ENCODE data around the gene DBNDD1. TPM values are rescaled to one million over a fixed set of nuclear protein-coding genes. Genes with fewer than 3 reads are reported as not detected.

Gene DBNDD1
- total RNA-seq, 6 experiments from 2014 or later = 1.9 to 2.6 (median 2.1) TPM

GRCh38 chr16:89962754-89963498 is 56.3 kb downstream of the DBNDD1 start:
- Mint-ChIP-seq H3K27ac (no peak overlapping the region), H3K4me1 (ENCODE audit: low read depth) (no peaks in the 10 kb centered on the region), H3K9me3 (no peaks in the 10 kb centered on the region), H3K4me3 (no peak overlapping the region), H3K36me3 (ENCODE audit: low read depth) (peaks cover 16% of the 10 kb centered on the region), H3K27me3 (ENCODE audit: insufficient read depth) (no peaks in the 10 kb centered on the region; the same call in 1 of the 2 replicates)
- DNase-seq = no peak
- TF ChIP-seq, protein P1, sequence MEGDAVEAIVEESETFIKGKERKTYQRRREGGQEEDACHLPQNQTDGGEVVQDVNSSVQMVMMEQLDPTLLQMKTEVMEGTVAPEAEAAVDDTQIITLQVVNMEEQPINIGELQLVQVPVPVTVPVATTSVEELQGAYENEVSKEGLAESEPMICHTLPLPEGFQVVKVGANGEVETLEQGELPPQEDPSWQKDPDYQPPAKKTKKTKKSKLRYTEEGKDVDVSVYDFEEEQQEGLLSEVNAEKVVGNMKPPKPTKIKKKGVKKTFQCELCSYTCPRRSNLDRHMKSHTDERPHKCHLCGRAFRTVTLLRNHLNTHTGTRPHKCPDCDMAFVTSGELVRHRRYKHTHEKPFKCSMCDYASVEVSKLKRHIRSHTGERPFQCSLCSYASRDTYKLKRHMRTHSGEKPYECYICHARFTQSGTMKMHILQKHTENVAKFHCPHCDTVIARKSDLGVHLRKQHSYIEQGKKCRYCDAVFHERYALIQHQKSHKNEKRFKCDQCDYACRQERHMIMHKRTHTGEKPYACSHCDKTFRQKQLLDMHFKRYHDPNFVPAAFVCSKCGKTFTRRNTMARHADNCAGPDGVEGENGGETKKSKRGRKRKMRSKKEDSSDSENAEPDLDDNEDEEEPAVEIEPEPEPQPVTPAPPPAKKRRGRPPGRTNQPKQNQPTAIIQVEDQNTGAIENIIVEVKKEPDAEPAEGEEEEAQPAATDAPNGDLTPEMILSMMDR (IDR thresholded peaks at IDR 0.05) = no peak

GRCh38 chr16:89961920-89962319 is 57.3 kb downstream of the DBNDD1 start:
- no peak overlapping the region for H3K4me3 Mint-ChIP-seq
- no peak overlapping the region for H3K27ac Mint-ChIP-seq
- TF ChIP-seq, protein P1 (IDR thresholded peaks at IDR 0.05) = no peak
- no peak for DNase-seq
- H3K36me3 Mint-ChIP-seq (ENCODE audit: low read depth) = peaks cover 19% of the 10 kb centered on the region
- H3K9me3 Mint-ChIP-seq = no peaks in the 10 kb centered on the region
- no peaks in the 10 kb centered on the region; the same call in 1 of the 2 replicates for H3K27me3 Mint-ChIP-seq (ENCODE audit: insufficient read depth)
- no peaks in the 10 kb centered on the region for H3K4me1 Mint-ChIP-seq (ENCODE audit: low read depth)

GRCh38 chr16:89960966-89961365 is 58.3 kb downstream of the DBNDD1 start:
- Mint-ChIP-seq H3K27ac (no peak overlapping the region), H3K9me3 (no peaks in the 10 kb centered on the region), H3K4me3 (no peak overlapping the region), H3K36me3 (ENCODE audit: low read depth) (peaks cover 20% of the 10 kb centered on the region), H3K27me3 (ENCODE audit: insufficient read depth) (no peaks in the 10 kb centered on the region; the same call in 1 of the 2 replicates), H3K4me1 (ENCODE audit: low read depth) (no peaks in the 10 kb centered on the region)
- TF ChIP-seq, protein P1 (IDR thresholded peaks at IDR 0.05) = no peak
- no peak for DNase-seq

GRCh38 chr16:89958596-89958995 is 60.7 kb downstream of the DBNDD1 start:
- no peak for DNase-seq
- H3K27me3 Mint-ChIP-seq (ENCODE audit: insufficient read depth) = peaks cover 2% of the 10 kb centered on the region
- H3K4me3 Mint-ChIP-seq = no peak overlapping the region
- TF ChIP-seq, protein P1 (IDR thresholded peaks at IDR 0.05) = no peak
- peaks cover 20% of the 10 kb centered on the region for H3K36me3 Mint-ChIP-seq (ENCODE audit: low read depth)
- H3K4me1 Mint-ChIP-seq (ENCODE audit: low read depth) = no peaks in the 10 kb centered on the region
- no peaks in the 10 kb centered on the region for H3K9me3 Mint-ChIP-seq
- no peak overlapping the region for H3K27ac Mint-ChIP-seq

DNA sequence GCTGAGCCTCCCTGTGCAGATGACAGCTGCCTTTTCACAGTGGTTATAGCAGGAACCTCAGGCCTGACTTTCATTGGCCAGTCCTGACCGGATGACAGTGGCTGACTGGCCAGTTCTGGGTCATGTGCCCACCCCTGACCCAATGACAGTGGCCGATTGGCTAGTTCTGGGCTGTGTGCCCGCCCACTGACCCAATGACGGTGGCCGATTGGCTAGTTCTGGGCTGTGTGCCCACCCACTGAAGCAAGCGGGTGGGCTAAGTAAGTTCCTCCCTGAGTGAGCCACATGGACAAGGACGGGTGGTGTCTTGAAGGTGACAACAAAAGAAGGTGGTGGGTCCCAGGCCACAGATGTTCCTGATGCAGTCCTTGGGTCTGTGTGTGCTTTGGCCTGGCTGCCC is 61.2 kb downstream of the DBNDD1 start:
- peaks cover 20% of the 10 kb centered on the region for H3K36me3 Mint-ChIP-seq (ENCODE audit: low read depth)
- DNase-seq = no peak
- H3K4me3 Mint-ChIP-seq = no peak overlapping the region
- no peaks in the 10 kb centered on the region for H3K4me1 Mint-ChIP-seq (ENCODE audit: low read depth)
- H3K9me3 Mint-ChIP-seq = no peaks in the 10 kb centered on the region
- H3K27me3 Mint-ChIP-seq (ENCODE audit: insufficient read depth) = peaks cover 2% of the 10 kb centered on the region
- TF ChIP-seq, protein P1 (IDR thresholded peaks at IDR 0.05) = no peak
- no peak overlapping the region for H3K27ac Mint-ChIP-seq

All from HFFc6 (cell line).